Type B pancreatic cell (in vitro differentiated cells): ENCODE data around the gene COL13A1. TPM values are rescaled to one million over a fixed set of nuclear protein-coding genes. Genes with fewer than 3 reads are reported as not detected.

Source experiments
- DNase-seq: peaks from one replicate; pipeline ENCODE4 v3.0.0; 2021; ENCODE audit warnings: mixed read lengths; ENCODE audit not compliant: unreplicated experiment; ENCODE audit errors: extremely low spot score
- H3K27ac Mint-ChIP-seq: 2 replicates; pipeline ENCODE4 v1.8.0; 2021; ENCODE audit warnings: mild to moderate bottlenecking, mixed read lengths
- H3K27me3 Mint-ChIP-seq: 2 replicates; pipeline ENCODE4 v1.8.0; 2021; ENCODE audit warnings: mixed read lengths
- H3K36me3 Mint-ChIP-seq: 2 replicates; pipeline ENCODE4 v1.8.0; 2021; ENCODE audit warnings: mixed read lengths
- H3K4me1 Mint-ChIP-seq: one replicate; pipeline ENCODE4 v1.8.0; 2021; ENCODE audit warnings: mixed read lengths; ENCODE audit not compliant: unreplicated experiment
- H3K4me3 Mint-ChIP-seq: 2 replicates; pipeline ENCODE4 v1.8.0; 2021; ENCODE audit warnings: mild to moderate bottlenecking, mixed read lengths
- H3K9me3 Mint-ChIP-seq: 2 replicates; pipeline ENCODE4 v1.8.0; 2021; ENCODE audit warnings: mixed read lengths
- CTCF ChIP-seq: fragments of 200-600 bp; sonication (generic); conservative IDR thresholded peaks from 2 replicates; pipeline ENCODE4 v1.5.0; 2021; ENCODE audit warnings: antibody characterized with exemption, mild to moderate bottlenecking
- total RNA-seq: library from RNA; stranded (reverse); gene quantifications from 2 replicates; pipeline ENCODE4 v1.2.1, GENCODE V29; 2021; ENCODE audit warnings: low replicate concordance

Gene COL13A1
- total RNA-seq, 1 donor from 2014 or later: 18.6 TPM

GRCh38 chr10:69961881-69962745 is 160.4 kb downstream of the COL13A1 start:
- TF ChIP-seq CTCF: no peak
- Mint-ChIP-seq H3K36me3 (no peaks in the 10 kb centered on the region), H3K27me3 (peaks cover 16% of the 10 kb centered on the region), H3K4me1 (peaks cover 22% of the 10 kb centered on the region), H3K9me3 (no peaks in the 10 kb centered on the region), H3K4me3 (no peak overlapping the region), H3K27ac (no peak overlapping the region)
- DNase-seq: no peak

- TF ChIP-seq CTCF: no peak
- no peaks in the 10 kb centered on the region for H3K9me3 Mint-ChIP-seq
- H3K27me3 Mint-ChIP-seq: peaks cover 16% of the 10 kb centered on the region
- peaks cover 22% of the 10 kb centered on the region for H3K4me1 Mint-ChIP-seq
- no peaks in the 10 kb centered on the region for H3K36me3 Mint-ChIP-seq
- peak; percentile 53 for DNase-seq
- no peak overlapping the region for H3K27ac Mint-ChIP-seq
- H3K4me3 Mint-ChIP-seq: no peak overlapping the region
Observed at GRCh38 chr10:69962746-69963135, 161.0 kb downstream of the COL13A1 start.

GRCh38 chr10:69963178-69963834 is 161.6 kb downstream of the COL13A1 start:
- H3K36me3 Mint-ChIP-seq: no peaks in the 10 kb centered on the region
- H3K4me3 Mint-ChIP-seq: no peak overlapping the region
- peaks cover 25% of the 10 kb centered on the region for H3K4me1 Mint-ChIP-seq
- H3K27ac Mint-ChIP-seq: no peak overlapping the region
- no peak for TF ChIP-seq CTCF
- H3K27me3 Mint-ChIP-seq: peaks cover 18% of the 10 kb centered on the region
- no peaks in the 10 kb centered on the region for H3K9me3 Mint-ChIP-seq
- DNase-seq: peak; percentile 49

GRCh38 chr10:69963835-69964710 is 162.4 kb downstream of the COL13A1 start:
- Mint-ChIP-seq H3K27me3 (peaks cover 23% of the 10 kb centered on the region), H3K4me1 (peaks cover 26% of the 10 kb centered on the region), H3K9me3 (no peaks in the 10 kb centered on the region), H3K4me3 (no peak overlapping the region), H3K36me3 (no peaks in the 10 kb centered on the region), H3K27ac (no peak overlapping the region)
- no peak for TF ChIP-seq CTCF
- peak; percentile 64 for DNase-seq

- no peak for TF ChIP-seq CTCF
- DNase-seq: peak; percentile 37
- Mint-ChIP-seq H3K4me1 (peaks cover 21% of the 10 kb centered on the region), H3K4me3 (no peak overlapping the region), H3K9me3 (no peaks in the 10 kb centered on the region), H3K36me3 (no peaks in the 10 kb centered on the region), H3K27ac (no peak overlapping the region), H3K27me3 (peaks cover 23% of the 10 kb centered on the region)
Observed at GRCh38 chr10:69965086-69965485, 163.4 kb downstream of the COL13A1 start.
